ENCODE data around the gene EPHB6. TPM values are rescaled to one million over a fixed set of nuclear protein-coding genes. Genes with fewer than 3 reads are reported as not detected.

EPHB6 gene
- total and polyA plus RNA-seq, 3 donors from 2014 or later, result 38.1 to 52.0 (median 47.3) TPM

DNA sequence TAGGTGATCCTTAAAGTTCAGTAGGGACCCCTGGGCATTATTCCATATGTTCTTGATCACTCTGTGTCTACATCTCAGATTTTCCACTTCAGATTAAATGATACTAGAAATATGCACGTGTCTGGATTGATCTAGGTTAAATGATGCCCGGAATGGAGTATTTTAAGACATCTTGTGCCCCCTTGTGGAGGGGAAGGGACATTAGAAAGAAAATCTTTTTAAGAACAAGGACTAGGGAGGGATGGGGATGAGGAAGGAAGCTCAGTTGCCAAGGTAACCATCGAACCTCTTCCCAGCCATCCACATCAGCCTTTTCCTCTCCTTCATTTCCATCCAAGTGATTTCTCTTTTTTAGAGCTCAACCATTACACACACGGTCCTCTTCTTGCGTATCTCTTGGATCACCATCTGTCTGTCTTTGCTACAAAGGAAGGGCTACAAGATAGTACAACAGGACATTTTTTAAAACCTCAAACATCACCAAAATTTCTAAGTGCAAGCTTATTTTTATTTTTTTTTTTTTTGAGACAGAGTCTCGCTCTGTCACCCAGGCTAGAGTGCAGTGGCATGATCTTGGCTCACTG is 43.6 kb upstream of the EPHB6 start:
- no peaks in the 10 kb centered on the region for H3K9me3 ChIP-seq
- 41 to 43% methylated on average over 6 of the region's 6 CpGs for WGBS, 2 donors
- H3K27ac ChIP-seq, result no peak overlapping the region
- intact Hi-C loops (cut with DNase I; ENCODE audit: low total_unique reads), result loop anchor here (10.0 kb wide), 1 partner anchor 176 kb away; no protein-coding TSS in a partner anchor
- H3K27me3 ChIP-seq, result no peaks in the 10 kb centered on the region
- peak; percentile 38 for DNase-seq
- TF ChIP-seq, protein P1, sequence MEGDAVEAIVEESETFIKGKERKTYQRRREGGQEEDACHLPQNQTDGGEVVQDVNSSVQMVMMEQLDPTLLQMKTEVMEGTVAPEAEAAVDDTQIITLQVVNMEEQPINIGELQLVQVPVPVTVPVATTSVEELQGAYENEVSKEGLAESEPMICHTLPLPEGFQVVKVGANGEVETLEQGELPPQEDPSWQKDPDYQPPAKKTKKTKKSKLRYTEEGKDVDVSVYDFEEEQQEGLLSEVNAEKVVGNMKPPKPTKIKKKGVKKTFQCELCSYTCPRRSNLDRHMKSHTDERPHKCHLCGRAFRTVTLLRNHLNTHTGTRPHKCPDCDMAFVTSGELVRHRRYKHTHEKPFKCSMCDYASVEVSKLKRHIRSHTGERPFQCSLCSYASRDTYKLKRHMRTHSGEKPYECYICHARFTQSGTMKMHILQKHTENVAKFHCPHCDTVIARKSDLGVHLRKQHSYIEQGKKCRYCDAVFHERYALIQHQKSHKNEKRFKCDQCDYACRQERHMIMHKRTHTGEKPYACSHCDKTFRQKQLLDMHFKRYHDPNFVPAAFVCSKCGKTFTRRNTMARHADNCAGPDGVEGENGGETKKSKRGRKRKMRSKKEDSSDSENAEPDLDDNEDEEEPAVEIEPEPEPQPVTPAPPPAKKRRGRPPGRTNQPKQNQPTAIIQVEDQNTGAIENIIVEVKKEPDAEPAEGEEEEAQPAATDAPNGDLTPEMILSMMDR (IDR thresholded peaks at IDR 0.05), result peak; percentile 43 to 70 (median 64)
- no peak for TF ChIP-seq POLR2A (IDR thresholded peaks at IDR 0.05)
- H3K4me1 ChIP-seq, result no peaks in the 10 kb centered on the region
- no peak overlapping the region for H3K4me3 ChIP-seq
- H3K36me3 ChIP-seq (ENCODE audit: low read depth, missing control alignments), result no peaks in the 10 kb centered on the region

DNA sequence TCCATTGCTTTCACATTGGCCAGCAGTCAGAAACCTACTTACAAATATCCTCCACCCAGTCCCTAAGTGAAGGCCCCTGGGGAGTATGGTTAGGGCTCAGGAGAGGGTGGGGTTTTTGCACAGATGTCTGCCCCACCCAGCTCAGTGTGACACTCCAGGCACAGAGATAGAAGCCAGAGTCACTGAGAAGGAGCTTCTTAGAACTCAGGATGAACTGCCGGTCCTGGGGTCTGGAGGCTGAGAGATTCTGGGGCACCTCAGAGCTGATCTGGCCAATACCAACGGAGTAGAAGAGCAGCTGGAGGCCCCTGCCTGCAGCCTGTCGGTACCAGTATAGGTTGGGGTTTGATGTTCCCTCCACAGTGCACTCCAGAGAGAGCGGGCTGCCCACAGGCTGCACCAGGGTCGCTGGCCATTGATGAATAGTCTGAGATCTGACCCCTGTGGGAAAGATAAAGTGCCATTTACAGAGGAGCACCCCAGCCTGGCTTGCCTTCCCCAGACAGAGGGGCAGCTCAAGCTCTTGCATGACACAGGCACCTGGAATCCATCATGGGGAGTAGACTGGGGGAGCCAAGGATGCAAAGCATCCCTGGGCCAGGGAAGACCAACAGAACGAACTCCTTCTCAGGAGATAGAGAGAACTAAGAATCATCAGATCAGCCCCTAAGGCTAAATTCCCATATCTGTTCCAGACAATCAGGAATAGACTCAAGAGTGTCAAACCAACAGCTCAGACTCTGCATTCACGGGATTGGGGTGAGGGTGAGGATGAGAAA is 42.2 kb upstream of the EPHB6 start:
- no peaks in the 10 kb centered on the region for H3K36me3 ChIP-seq (ENCODE audit: low read depth, missing control alignments)
- H3K4me3 ChIP-seq, result no peak overlapping the region
- intact Hi-C loops (cut with DNase I; ENCODE audit: low total_unique reads), result loop anchor here (10.0 kb wide), 1 partner anchor 178 kb away; no protein-coding TSS in a partner anchor
- no peaks in the 10 kb centered on the region for H3K9me3 ChIP-seq
- no peak for TF ChIP-seq POLR2A (IDR thresholded peaks at IDR 0.05)
- TF ChIP-seq, protein P1 (IDR thresholded peaks at IDR 0.05), result no peak
- WGBS, 2 donors, result 71 to 76% methylated on average over 7 of the region's 7 CpGs
- H3K27me3 ChIP-seq, result no peaks in the 10 kb centered on the region
- DNase-seq, result no peak
- H3K4me1 ChIP-seq, result no peaks in the 10 kb centered on the region
- H3K27ac ChIP-seq, result no peak overlapping the region

DNA sequence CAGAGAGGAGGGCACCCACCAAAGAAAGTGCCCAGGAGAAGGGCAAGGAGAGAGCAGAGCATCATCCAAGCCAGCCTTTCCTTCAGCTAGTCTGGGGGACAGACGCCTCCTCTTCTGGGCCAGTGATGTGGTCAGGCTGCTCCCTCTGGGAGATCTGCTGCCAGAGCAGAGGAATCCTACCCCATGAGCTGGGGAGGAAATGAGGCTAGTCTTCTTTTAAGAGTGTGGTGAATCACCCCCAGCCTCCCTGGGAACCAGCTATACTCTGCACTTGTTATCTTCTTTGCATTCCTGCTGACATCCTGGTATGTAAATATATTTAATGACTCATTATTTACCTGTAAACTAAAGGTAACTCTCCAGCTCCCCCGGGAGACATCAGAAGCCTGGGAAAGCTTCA is 41.6 kb upstream of the EPHB6 start:
- Histone ChIP-seq H3K36me3 (ENCODE audit: low read depth, missing control alignments) (no peaks in the 10 kb centered on the region), H3K4me1 (no peaks in the 10 kb centered on the region), H3K27ac (no peak overlapping the region), H3K4me3 (no peak overlapping the region), H3K27me3 (no peaks in the 10 kb centered on the region), H3K9me3 (no peaks in the 10 kb centered on the region)
- intact Hi-C loops (cut with DNase I; ENCODE audit: low total_unique reads), result loop anchor here (10.0 kb wide), 1 partner anchor 178 kb away; no protein-coding TSS in a partner anchor
- TF ChIP-seq POLR2A (IDR thresholded peaks at IDR 0.05), result no peak
- TF ChIP-seq, protein P1 (IDR thresholded peaks at IDR 0.05), result no peak
- WGBS, 2 donors, result 57 to 64% methylated on average over 2 of the region's 2 CpGs
- DNase-seq, result no peak

DNA sequence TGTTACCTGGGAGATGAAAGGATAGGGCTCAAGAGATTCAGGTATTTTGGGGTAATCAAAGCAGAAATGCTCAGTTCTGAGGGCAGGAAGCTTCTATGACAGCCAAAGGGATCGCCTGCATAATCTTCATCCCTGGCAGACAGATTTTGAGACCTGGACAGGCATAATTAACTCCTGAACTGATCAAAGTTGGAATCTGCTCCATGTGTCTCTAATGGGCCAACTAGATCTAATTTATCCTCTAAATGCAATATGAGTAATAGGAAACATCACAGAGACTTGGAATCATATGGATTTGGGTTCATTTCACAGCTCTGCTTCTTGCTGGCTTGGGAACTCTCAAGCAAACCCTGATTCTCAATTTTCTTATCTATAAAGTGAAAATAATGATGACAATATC is 41.2 kb upstream of the EPHB6 start:
- no peaks in the 10 kb centered on the region for H3K36me3 ChIP-seq (ENCODE audit: low read depth, missing control alignments)
- WGBS, 2 donors, result 73 to 92% methylated on average over 1 of the region's 1 CpG
- H3K9me3 ChIP-seq, result no peaks in the 10 kb centered on the region
- intact Hi-C loops (cut with DNase I; ENCODE audit: low total_unique reads), result loop anchor here (10.0 kb wide), 1 partner anchor 179 kb away; no protein-coding TSS in a partner anchor
- DNase-seq, result no peak
- TF ChIP-seq, protein P1 (IDR thresholded peaks at IDR 0.05), result no peak
- no peak for TF ChIP-seq POLR2A (IDR thresholded peaks at IDR 0.05)
- H3K27ac ChIP-seq, result no peak overlapping the region
- H3K27me3 ChIP-seq, result no peaks in the 10 kb centered on the region
- no peak overlapping the region for H3K4me3 ChIP-seq
- no peaks in the 10 kb centered on the region for H3K4me1 ChIP-seq
